HG03159 (cell line): ENCODE results near the gene HAO1.
"Not testable (repeated sequence)": the region's sequence is repeated elsewhere in the genome, so short reads cannot be mapped to it uniquely, and the experiment has no call there.

Source experiments
- ATAC-seq: cut with Tn5 transposase; IDR thresholded peaks from one replicate; pipeline ENCODE4 v1.9.1; 2021; ENCODE audit warnings: mild to moderate bottlenecking, moderate library complexity; ENCODE audit not compliant: unreplicated experiment

The HAO1 gene

GRCh38 chr20:7858734-7859250 lies 81.5 kb downstream of the HAO1 start:
- ATAC-seq, result no peak

- no peak for ATAC-seq
These were observed 83.5 kb downstream of the HAO1 start for GRCh38 chr20:7856756-7857155.

GRCh38 chr20:7855545-7855944 lies 84.7 kb downstream of the HAO1 start:
- ATAC-seq, result no peak

DNA sequence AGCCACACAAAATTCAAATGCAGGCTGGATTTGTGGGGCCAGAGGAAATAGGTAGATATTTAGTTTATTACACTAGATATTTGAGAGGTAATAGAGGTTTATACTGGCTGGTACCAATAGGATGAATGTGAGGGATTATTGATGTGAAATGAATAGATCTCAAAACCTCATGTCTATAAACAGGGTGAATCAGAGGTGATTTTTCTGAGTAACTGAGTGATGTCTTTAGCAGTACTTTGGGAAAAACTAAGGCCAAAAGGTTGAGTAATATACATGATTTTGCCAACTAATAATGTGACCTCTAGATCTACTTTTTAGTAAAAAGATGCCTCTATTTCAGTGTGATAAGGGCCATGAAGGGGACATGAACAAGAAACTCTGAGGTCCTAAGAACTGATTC lies 86.8 kb downstream of the HAO1 start:
- ATAC-seq, result no peak

GRCh38 chr20:7850775-7851490 lies 89.3 kb downstream of the HAO1 start:
- no peak for ATAC-seq

DNA sequence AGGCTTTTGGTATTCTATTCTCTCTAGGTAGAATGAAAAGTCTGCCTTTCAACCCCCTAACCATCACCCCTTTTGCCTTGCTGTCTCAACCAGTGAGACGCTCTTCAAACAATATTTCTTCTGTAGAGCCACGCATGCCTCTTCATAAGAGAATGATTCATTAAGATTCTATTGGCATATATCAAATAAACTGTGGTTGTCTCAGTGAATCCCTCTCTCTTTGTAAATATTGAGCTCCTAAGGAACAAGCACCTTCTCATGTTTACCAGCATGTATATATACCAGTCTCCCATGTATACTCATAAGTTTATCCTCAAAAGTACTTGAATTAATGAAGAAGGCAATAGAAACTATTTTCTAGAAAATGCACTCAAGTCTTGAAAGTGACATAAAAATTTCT lies 90.6 kb downstream of the HAO1 start:
- no peak for ATAC-seq

- no peak for ATAC-seq
These were observed 91.9 kb downstream of the HAO1 start for GRCh38 chr20:7848351-7848750.

DNA sequence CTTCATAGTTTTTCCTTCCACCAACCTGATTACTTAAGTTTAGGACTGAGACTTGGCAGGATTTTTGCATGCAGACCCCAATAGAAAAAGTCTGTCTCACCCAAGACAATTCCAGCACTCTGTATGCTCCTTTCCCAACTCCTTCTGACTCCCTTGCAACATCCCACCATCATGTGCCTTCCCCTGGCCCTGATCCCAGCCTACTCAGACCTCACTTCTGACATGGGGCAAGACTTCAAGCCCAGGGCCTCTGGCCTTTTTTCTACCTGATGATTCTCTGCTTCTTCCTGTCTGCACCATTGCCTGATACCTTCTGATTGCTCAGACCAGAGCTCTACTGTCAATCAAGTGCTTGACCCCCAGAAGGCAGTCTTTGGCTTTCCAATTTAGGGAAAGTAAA lies 96.6 kb downstream of the HAO1 start:
- no peak for ATAC-seq

- ATAC-seq, result no peak
These were observed 98.3 kb downstream of the HAO1 start for GRCh38 chr20:7841971-7842310.

DNA sequence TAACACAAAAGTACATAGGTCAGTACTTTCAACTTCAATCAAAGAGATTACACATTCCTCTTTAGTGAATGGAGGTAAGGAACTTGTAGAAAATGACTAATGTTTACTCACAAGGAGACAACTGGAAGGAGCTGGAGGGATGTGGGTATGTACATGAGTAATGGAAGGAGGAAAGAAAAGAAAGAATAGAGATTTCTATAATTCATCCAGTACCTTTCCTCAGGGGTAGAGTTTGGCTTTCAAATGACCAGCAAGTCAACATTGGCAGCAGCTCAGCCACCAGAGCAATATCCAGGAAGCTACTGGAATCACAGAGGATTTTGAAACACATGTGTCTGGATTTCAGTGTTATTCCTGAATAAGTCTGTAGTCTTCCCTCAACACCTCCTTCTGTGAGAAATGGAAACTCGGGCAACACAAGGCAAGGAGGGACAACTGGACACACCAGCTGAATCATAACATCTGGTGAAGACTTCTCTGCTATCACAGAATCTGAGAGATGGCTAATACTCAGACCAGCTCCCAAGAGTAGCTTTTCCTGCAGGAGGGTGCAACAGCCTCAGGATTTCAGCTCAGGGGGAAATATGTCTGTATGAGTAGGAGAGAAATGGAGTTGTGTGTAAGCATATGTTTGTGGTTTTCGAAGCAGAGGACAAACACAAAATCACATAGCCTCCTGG lies 98.8 kb downstream of the HAO1 start:
- no peak for ATAC-seq

GRCh38 chr20:7836076-7836475 lies 104.2 kb downstream of the HAO1 start:
- ATAC-seq, result no peak

- ATAC-seq, result not testable (repeated sequence)
These were observed 105.8 kb downstream of the HAO1 start for GRCh38 chr20:7834441-7834840.
